IMR-90 (cell line): ENCODE data around the gene CCDC170. TPM values are rescaled to one million over a fixed set of nuclear protein-coding genes. Genes with fewer than 3 reads are reported as not detected.

Source experiments
- ATAC-seq: fragments of 200-7000 bp; cut with Tn5 transposase; 2 replicates; pipeline ENCODE4 v1.9.1; 2020; ENCODE audit warnings: low read depth, mild to moderate bottlenecking, moderate library complexity
- BruUV-seq: library from RNA; stranded (reverse); fragments of 400-500 nt; replicated peaks from 2 replicates; lab custom pipeline; 2021; lab: Mats Ljungman, UMichigan
- CTCF ChIA-PET: fragments of 300-600 bp; formaldehyde crosslinking; extraction: SDS; loops from one replicate; lab custom pipeline; 2021; ENCODE audit warnings: antibody characterized with exemption; lab: Yijun Ruan, JAX
- POLR2A ChIA-PET: fragments of 300-600 bp; sonication (Branson Sonifier 250); formaldehyde crosslinking; loops from one replicate; lab custom pipeline; 2022; ENCODE audit warnings: antibody characterized with exemption; ENCODE audit not compliant: unreplicated experiment; lab: Charles Lee
- DNase-seq: peaks from one replicate; pipeline ENCODE4 v3.0.0; 2013
- H2AFZ ChIP-seq: replicated peaks from 2 replicates; pipeline ENCODE3; 2013; ENCODE audit warnings: low read length, mild to moderate bottlenecking; ENCODE audit not compliant: poor library complexity
- H2AK5ac ChIP-seq: 2 replicates; pipeline ENCODE4 v1.6.1; 2013; ENCODE audit warnings: low read depth, low read length, inconsistent platforms
- H2AK9ac ChIP-seq: replicated peaks from 2 replicates; pipeline ENCODE3; 2013; ENCODE audit warnings: mild to moderate bottlenecking, low read depth, low read length, moderate library complexity; ENCODE audit not compliant: poor library complexity
- H2BK120ac ChIP-seq: 2 replicates; pipeline ENCODE4 v1.6.1; 2013; ENCODE audit warnings: low read depth, low read length, inconsistent platforms
- H2BK15ac ChIP-seq: 3 replicates; pipeline ENCODE4 v1.6.1; 2013; ENCODE audit warnings: low read depth, low read length, inconsistent platforms
- H2BK20ac ChIP-seq: 2 replicates; pipeline ENCODE4 v1.6.1; 2013; ENCODE audit warnings: low read depth, mild to moderate bottlenecking, inconsistent platforms, low read length, moderate library complexity
- H2BK5ac ChIP-seq: 2 replicates; pipeline ENCODE4 v1.6.1; 2013; ENCODE audit warnings: mild to moderate bottlenecking, low read depth, low read length, inconsistent platforms; ENCODE audit not compliant: poor library complexity, severe bottlenecking
- H3K14ac ChIP-seq: replicated peaks from 2 replicates; pipeline ENCODE4 v1.6.1; 2013; ENCODE audit warnings: low read depth, low read length, inconsistent platforms
- H3K18ac ChIP-seq: 2 replicates; pipeline ENCODE4 v1.6.1; 2013; ENCODE audit warnings: low read depth, low read length, control low read depth
- H3K23ac ChIP-seq: 2 replicates; pipeline ENCODE4 v1.6.1; 2013; ENCODE audit warnings: low read depth, low read length, inconsistent platforms
- H3K27ac ChIP-seq: 2 replicates; pipeline ENCODE4 v1.5.1; 2013; ENCODE audit warnings: mild to moderate bottlenecking, control low read depth, low read length; ENCODE audit not compliant: insufficient read depth
- H3K27me3 ChIP-seq: 2 replicates; pipeline ENCODE4 v1.6.1; 2013; ENCODE audit warnings: low read length; ENCODE audit not compliant: control insufficient read depth, insufficient read depth
- H3K36me3 ChIP-seq: 2 replicates; pipeline ENCODE4 v1.6.1; 2013; ENCODE audit warnings: low read length, mixed read lengths; ENCODE audit not compliant: control insufficient read depth, insufficient read depth
- H3K4ac ChIP-seq: 2 replicates; pipeline ENCODE4 v1.6.1; 2013; ENCODE audit warnings: low read depth, low read length, inconsistent platforms
- H3K4me1 ChIP-seq: 2 replicates; pipeline ENCODE4 v1.6.1; 2013; ENCODE audit warnings: low read length, mixed read lengths; ENCODE audit not compliant: control insufficient read depth, insufficient read depth
- H3K4me2 ChIP-seq: 2 replicates; pipeline ENCODE4 v1.6.1; 2013; ENCODE audit warnings: low read depth, mild to moderate bottlenecking, control low read depth, low read length, moderate library complexity
- H3K4me3 ChIP-seq: 2 replicates; pipeline ENCODE4 v1.5.1; 2013; ENCODE audit warnings: low read depth, mild to moderate bottlenecking, control low read depth, low read length, moderate library complexity; ENCODE audit not compliant: insufficient read depth
- H3K56ac ChIP-seq: 2 replicates; pipeline ENCODE4 v1.6.1; 2013; ENCODE audit warnings: low read length, inconsistent platforms; ENCODE audit not compliant: insufficient read depth; ENCODE audit errors: extremely low read depth
- H3K79me1 ChIP-seq, 2 experiments: 2 replicates each; pipeline ENCODE4 v1.6.1; 2013; ENCODE audit warnings: low read length in 2 of 2, inconsistent platforms in 1 of 2, low read depth in 1 of 2
- H3K9ac ChIP-seq: 2 replicates; pipeline ENCODE4 v1.6.1; 2013; ENCODE audit warnings: low read depth, low read length, control low read depth
- H3K9me1 ChIP-seq: 2 replicates; pipeline ENCODE4 v1.6.1; 2013; ENCODE audit warnings: low read length, inconsistent platforms; ENCODE audit not compliant: insufficient read depth
- H3K9me3 ChIP-seq: 2 replicates; pipeline ENCODE4 v1.6.1; 2013; ENCODE audit warnings: low read length; ENCODE audit not compliant: control insufficient read depth, insufficient read depth
- H4K20me1 ChIP-seq: 2 replicates; pipeline ENCODE4 v1.6.1; 2013; ENCODE audit warnings: low read length, inconsistent platforms; ENCODE audit not compliant: insufficient read depth
- H4K5ac ChIP-seq: 2 replicates; pipeline ENCODE4 v1.6.1; 2013; ENCODE audit warnings: mild to moderate bottlenecking, low read depth, low read length, control low read depth
- H4K8ac ChIP-seq, 2 experiments: 2 replicates each; pipeline ENCODE4 v1.6.1; 2013; ENCODE audit warnings: low read depth in 2 of 2, low read length in 2 of 2, control low read depth in 1 of 2, inconsistent platforms in 1 of 2
- H4K91ac ChIP-seq: 2 replicates; pipeline ENCODE4 v1.6.1; 2013; ENCODE audit warnings: low read depth, low read length, inconsistent platforms; ENCODE audit not compliant: insufficient read depth
- BHLHE40 ChIP-seq: fragments of 150-350 bp; IDR thresholded peaks from 2 replicates; pipeline ENCODE4 v1.6.1; 2016; ENCODE audit warnings: mild to moderate bottlenecking, low read depth, low read length
- CEBPB ChIP-seq: IDR thresholded peaks from 2 replicates; pipeline ENCODE4 v1.6.1; 2012; ENCODE audit warnings: low read depth, low read length, improper control_type of control experiment
- CHD1 ChIP-seq: IDR thresholded peaks from 2 replicates; pipeline ENCODE4 v1.6.1; 2012; ENCODE audit warnings: low read depth, low read length, improper control_type of control experiment
- FOS ChIP-seq: fragments of 150-350 bp; IDR thresholded peaks from 2 replicates; pipeline ENCODE4 v1.6.1; 2016; ENCODE audit warnings: low read depth, low read length
- MAFK ChIP-seq: IDR thresholded peaks from 2 replicates; pipeline ENCODE4 v1.6.1; 2012; ENCODE audit warnings: low read depth, low read length, improper control_type of control experiment
- MAZ ChIP-seq: IDR thresholded peaks from 2 replicates; pipeline ENCODE4 v1.6.1; 2012; ENCODE audit warnings: low read depth, mild to moderate bottlenecking, low read length, improper control_type of control experiment, moderate library complexity, borderline replicate concordance
- MXI1 ChIP-seq: IDR thresholded peaks from 2 replicates; pipeline ENCODE4 v1.6.1; 2012; ENCODE audit warnings: low read depth, mild to moderate bottlenecking, low read length, moderate library complexity, borderline replicate concordance
- NFE2L2 ChIP-seq: fragments of 150-350 bp; IDR thresholded peaks from 2 replicates; pipeline ENCODE4 v1.6.1; 2016; ENCODE audit warnings: low read depth, mild to moderate bottlenecking, low read length
- RAD21 ChIP-seq: IDR thresholded peaks from 2 replicates; pipeline ENCODE4 v1.6.1; 2012; ENCODE audit warnings: low read length, improper control_type of control experiment
- RCOR1 ChIP-seq: IDR thresholded peaks from 2 replicates; pipeline ENCODE4 v1.6.1; 2012; ENCODE audit warnings: mild to moderate bottlenecking, low read length, improper control_type of control experiment; ENCODE audit not compliant: insufficient replicate concordance
- SMC3 ChIP-seq: fragments of 150-350 bp; IDR thresholded peaks from 2 replicates; pipeline ENCODE4 v1.6.1; 2016; ENCODE audit warnings: low read depth, mild to moderate bottlenecking, antibody characterized with exemption, low read length, moderate library complexity
- WGBS, 2 experiments: methylation state at CpG; one replicate each; pipeline versions ENCODE4 v1.1.5 to v1.1.7; 2013; ENCODE audit warnings: missing lambda C conversion rate in 2 of 2; ENCODE audit not compliant: insufficient read length in 1 of 2; ENCODE audit errors: extremely low coverage in 2 of 2; 5-methylcytosine and 5-hydroxymethylcytosine counted together
- dilution Hi-C: fragments of 300-500 bp; cut with HindIII; formaldehyde crosslinking; loops from one replicate; pipeline ENCODE4 v1.14.3; 2018; ENCODE audit warnings: low sequenced_read_pairs; ENCODE audit not compliant: unreplicated experiment
- in situ Hi-C: fragments of 300-500 bp; cut with MboI; formaldehyde crosslinking; loops from 3 replicates; pipeline ENCODE4 v1.14.3; 2019; ENCODE audit warnings: low sequenced_read_pairs, inconsistent platforms, mixed read lengths
- intact Hi-C: fragments of 100-400 bp; cut with micrococcal nuclease; formaldehyde crosslinking; loops from 2 replicates; pipeline ENCODE4 v1.10.0; 2022
- polyA plus RNA-seq, 3 experiments: library from polyadenylated mRNA; depleted of rRNA; stranded (reverse); fragments of >200 nt; gene quantifications; 2 replicates each; pipeline ENCODE4 v1.2.3, GENCODE V29; 2012; ENCODE audit warnings: low replicate concordance in 1 of 3
- total RNA-seq: library from RNA; depleted of rRNA; stranded (reverse); fragments of >200 nt; gene quantifications from 2 replicates; pipeline ENCODE4 v1.2.3, GENCODE V29; 2012
- TF ChIP-seq, protein P1 (sequence below): fragments of 150-350 bp; IDR thresholded peaks from 2 replicates; pipeline ENCODE4 v1.6.1; 2017; ENCODE audit warnings: mild to moderate bottlenecking, antibody characterized with exemption, low read length, low read depth
- TF ChIP-seq, protein P2 (sequence below): fragments of 150-350 bp; IDR thresholded peaks from 2 replicates; pipeline ENCODE4 v1.6.1; 2016; ENCODE audit warnings: low read depth, mild to moderate bottlenecking, low read length, moderate library complexity, borderline replicate concordance

The CCDC170 gene
- total and polyA plus RNA-seq, 2 of the 4 experiments (the other 2 are of a cell fraction) = 0.12 to 0.54 TPM

DNA sequence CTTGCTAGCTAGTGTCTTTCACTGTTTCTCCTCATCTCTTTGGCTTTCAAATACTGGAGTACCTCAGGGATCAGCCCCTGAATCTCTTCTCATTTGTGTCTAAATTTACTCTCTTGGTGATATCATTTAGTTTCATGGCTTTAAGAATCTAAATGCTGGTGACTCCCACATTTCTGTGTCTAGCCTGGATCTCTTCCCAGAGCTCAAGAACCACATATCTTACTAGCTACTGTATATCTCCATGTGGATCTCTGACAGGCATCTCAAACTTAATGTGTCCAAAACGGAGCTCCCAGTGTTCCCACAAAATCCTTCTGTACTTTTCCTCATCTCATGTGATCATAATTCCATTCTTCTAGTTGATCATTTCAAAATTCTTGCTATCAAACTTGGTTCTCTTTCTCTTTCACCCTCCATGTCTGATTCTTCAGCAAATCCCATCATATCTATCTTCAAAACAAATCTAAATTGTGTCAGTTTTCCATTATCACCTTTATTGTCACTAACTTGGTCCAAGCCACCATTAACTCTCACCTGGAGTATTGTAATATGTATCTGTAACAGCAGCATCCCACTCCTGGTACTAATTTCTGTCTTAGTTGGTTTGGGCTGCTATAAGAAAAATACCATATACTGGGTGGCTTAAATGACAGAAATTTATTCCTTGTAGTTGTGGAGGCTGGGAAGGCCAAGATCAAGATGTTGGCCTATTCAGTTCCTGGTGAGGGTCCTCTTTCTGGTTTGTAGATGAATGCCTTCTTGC is 45.9 kb downstream of the CCDC170 start:
- Histone ChIP-seq H3K4me1 (no peaks in the 10 kb centered on the region), H3K23ac (no peak overlapping the region), H3K27me3 (no peaks in the 10 kb centered on the region), H3K56ac (no peak overlapping the region), H4K91ac (no peak overlapping the region), H3K18ac (no peak overlapping the region), H2AK5ac (no peak overlapping the region), H3K4ac (no peak overlapping the region), H2AFZ (no peak overlapping the region), H2BK20ac (no peak overlapping the region), H4K8ac (no peak overlapping the region), H2BK5ac (no peak overlapping the region), H4K5ac (no peak overlapping the region), H3K9me1 (no peaks in the 10 kb centered on the region), H2BK15ac (no peak overlapping the region), H3K4me3 (no peak overlapping the region), H3K36me3 (no peaks in the 10 kb centered on the region), H3K27ac (no peak overlapping the region), H3K9ac (no peak overlapping the region), H4K20me1 (no peaks in the 10 kb centered on the region), H3K14ac (no peak overlapping the region), H3K79me1 (no peaks in the 10 kb centered on the region), H3K9me3 (no peaks in the 10 kb centered on the region), H2BK120ac (no peak overlapping the region), H3K4me2 (no peak overlapping the region), H2AK9ac (no peak overlapping the region)
- dilution Hi-C loops = no loop called here
- ChIA-PET CTCF (no interaction called here), POLR2A (no interaction called here)
- no peak for DNase-seq
- WGBS, 2 experiments = 0% methylated on average over 1 of the region's 1 CpG; no CpG with 5 or more reads in 1 of the 2 experiments
- in situ Hi-C loops = no loop called here
- no TSS peak for BruUV-seq
- ATAC-seq = no peak
- TF ChIP-seq, protein P1, sequence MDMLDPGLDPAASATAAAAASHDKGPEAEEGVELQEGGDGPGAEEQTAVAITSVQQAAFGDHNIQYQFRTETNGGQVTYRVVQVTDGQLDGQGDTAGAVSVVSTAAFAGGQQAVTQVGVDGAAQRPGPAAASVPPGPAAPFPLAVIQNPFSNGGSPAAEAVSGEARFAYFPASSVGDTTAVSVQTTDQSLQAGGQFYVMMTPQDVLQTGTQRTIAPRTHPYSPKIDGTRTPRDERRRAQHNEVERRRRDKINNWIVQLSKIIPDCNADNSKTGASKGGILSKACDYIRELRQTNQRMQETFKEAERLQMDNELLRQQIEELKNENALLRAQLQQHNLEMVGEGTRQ = no peak
- TF ChIP-seq MXI1 (no peak), MAZ (no peak), NFE2L2 (no peak), RCOR1 (no peak), CHD1 (no peak), BHLHE40 (no peak), MAFK (no peak), FOS (no peak), RAD21 (no peak), CEBPB (no peak), SMC3 (no peak)
- TF ChIP-seq, protein P2, sequence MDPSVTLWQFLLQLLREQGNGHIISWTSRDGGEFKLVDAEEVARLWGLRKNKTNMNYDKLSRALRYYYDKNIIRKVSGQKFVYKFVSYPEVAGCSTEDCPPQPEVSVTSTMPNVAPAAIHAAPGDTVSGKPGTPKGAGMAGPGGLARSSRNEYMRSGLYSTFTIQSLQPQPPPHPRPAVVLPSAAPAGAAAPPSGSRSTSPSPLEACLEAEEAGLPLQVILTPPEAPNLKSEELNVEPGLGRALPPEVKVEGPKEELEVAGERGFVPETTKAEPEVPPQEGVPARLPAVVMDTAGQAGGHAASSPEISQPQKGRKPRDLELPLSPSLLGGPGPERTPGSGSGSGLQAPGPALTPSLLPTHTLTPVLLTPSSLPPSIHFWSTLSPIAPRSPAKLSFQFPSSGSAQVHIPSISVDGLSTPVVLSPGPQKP = no peak
- intact Hi-C loops = no loop called here
